C4-2B (cell line): ENCODE measurements around the gene CTTN.

ENCODE experiments used
- ZFX ChIP-seq: fragments of 450-650 bp; IDR thresholded peaks from 2 replicates; pipeline ENCODE4 v1.6.1; 2017
- TF ChIP-seq, protein P1 (sequence below): fragments of 450-650 bp; conservative IDR thresholded peaks from 2 replicates; pipeline ENCODE4 v1.5.1; 2017; ENCODE audit warnings: mild to moderate bottlenecking

DNA sequence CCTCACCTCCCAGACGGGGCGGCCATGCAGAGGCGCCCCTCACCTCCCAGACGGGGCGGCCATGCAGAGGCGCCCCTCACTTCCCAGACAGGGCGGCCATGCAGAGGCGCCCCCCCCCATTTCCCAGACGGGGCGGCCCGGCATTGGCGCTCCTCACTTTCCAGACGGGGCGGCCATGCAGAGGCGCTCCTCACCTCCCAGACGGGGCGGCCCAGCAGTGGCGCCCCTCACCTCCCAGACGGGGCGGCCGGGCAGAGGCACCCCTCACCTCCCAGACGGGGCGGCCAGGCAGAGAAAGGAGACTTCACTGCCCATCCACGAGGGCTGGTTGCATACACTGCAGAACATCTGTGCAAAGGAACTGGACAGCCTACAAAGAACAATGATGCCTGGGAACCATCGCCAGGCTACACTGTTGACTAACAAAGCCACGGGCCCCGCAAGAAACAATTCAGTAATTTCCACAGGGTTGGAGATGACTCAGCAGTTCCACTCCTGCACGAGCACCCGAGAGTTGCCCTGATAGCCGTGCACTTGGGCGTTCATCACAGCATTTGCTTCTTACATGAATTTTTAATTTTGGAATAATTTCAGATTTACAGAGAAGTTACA lies 58.7 kb downstream of the CTTN start:
- TF ChIP-seq, protein P1, sequence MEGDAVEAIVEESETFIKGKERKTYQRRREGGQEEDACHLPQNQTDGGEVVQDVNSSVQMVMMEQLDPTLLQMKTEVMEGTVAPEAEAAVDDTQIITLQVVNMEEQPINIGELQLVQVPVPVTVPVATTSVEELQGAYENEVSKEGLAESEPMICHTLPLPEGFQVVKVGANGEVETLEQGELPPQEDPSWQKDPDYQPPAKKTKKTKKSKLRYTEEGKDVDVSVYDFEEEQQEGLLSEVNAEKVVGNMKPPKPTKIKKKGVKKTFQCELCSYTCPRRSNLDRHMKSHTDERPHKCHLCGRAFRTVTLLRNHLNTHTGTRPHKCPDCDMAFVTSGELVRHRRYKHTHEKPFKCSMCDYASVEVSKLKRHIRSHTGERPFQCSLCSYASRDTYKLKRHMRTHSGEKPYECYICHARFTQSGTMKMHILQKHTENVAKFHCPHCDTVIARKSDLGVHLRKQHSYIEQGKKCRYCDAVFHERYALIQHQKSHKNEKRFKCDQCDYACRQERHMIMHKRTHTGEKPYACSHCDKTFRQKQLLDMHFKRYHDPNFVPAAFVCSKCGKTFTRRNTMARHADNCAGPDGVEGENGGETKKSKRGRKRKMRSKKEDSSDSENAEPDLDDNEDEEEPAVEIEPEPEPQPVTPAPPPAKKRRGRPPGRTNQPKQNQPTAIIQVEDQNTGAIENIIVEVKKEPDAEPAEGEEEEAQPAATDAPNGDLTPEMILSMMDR = no peak
- TF ChIP-seq ZFX = no peak
